ENCODE results near the gene HSPB3.
"Not testable (repeated sequence)": the region's sequence is repeated elsewhere in the genome, so short reads cannot be mapped to it uniquely, and the experiment has no call there.

Gene HSPB3

GRCh38 chr5:54457094-54457862, 1.8 kb downstream of the HSPB3 start:
- no peak for DNase-seq

GRCh38 chr5:54458221-54458620, 2.7 kb downstream of the HSPB3 start:
- no peak for DNase-seq

GRCh38 chr5:54460181-54460919, 4.9 kb downstream of the HSPB3 start:
- no peak for DNase-seq

- no peak for DNase-seq
These were observed 6.8 kb downstream of the HSPB3 start for GRCh38 chr5:54462281-54462680.

GRCh38 chr5:54463713-54464112, 8.2 kb downstream of the HSPB3 start:
- DNase-seq = no peak

- no peak for DNase-seq
These were observed 14.1 kb downstream of the HSPB3 start for GRCh38 chr5:54469622-54470021.

- DNase-seq = no peak
These were observed 14.6 kb downstream of the HSPB3 start for GRCh38 chr5:54470128-54470527.

- no peak for DNase-seq
These were observed 15.2 kb downstream of the HSPB3 start for GRCh38 chr5:54470677-54471076.

GRCh38 chr5:54471398-54471797, 15.9 kb downstream of the HSPB3 start:
- no peak for DNase-seq

- DNase-seq = no peak
These were observed 21.2 kb downstream of the HSPB3 start for GRCh38 chr5:54476682-54477081.

GRCh38 chr5:54477941-54478478, 22.5 kb downstream of the HSPB3 start:
- DNase-seq = no peak

- DNase-seq = no peak
These were observed 24.8 kb downstream of the HSPB3 start for GRCh38 chr5:54480296-54480695.

GRCh38 chr5:54484219-54484894, 28.9 kb downstream of the HSPB3 start:
- DNase-seq = no peak

GRCh38 chr5:54485659-54486058, 30.2 kb downstream of the HSPB3 start:
- DNase-seq = not testable (repeated sequence)

- not testable (repeated sequence) for DNase-seq
These were observed 34.1 kb downstream of the HSPB3 start for GRCh38 chr5:54489648-54489979.

- no peak for DNase-seq
These were observed 35.8 kb downstream of the HSPB3 start for GRCh38 chr5:54491326-54491725.

GRCh38 chr5:54492178-54492577, 36.7 kb downstream of the HSPB3 start:
- DNase-seq = no peak

GRCh38 chr5:54495027-54495426, 39.5 kb downstream of the HSPB3 start:
- DNase-seq = no peak

Data from NCI-H2171 (cell line).